ENCODE measurements around the gene KLHDC8A. TPM values are rescaled to one million over a fixed set of nuclear protein-coding genes. Genes with fewer than 3 reads are reported as not detected.

KLHDC8A gene
- total RNA-seq, 4 donors from 2014 or later, result 0.32 to 2.0 (median 1.2) TPM

DNA sequence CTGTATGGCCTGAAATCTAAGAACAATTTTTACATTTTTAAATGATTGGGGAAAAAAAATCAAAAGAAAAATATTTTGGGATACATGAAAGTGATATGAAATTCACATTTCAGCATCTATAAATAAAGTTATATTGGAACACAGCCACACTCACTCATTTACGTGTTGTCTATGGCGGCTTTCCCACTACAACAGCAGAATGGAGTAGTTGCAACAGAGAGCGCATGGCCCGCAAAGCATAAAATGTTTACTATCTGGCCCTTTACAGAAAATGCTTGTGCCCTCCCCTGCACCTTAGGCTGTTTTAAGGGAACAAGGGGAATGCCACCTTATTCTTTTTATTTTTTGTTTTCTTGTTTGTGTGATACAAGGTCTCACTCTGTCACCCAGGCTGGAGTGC, 3.5 kb downstream of the KLHDC8A start:
- Histone ChIP-seq H3K9me3 (no peaks in the 10 kb centered on the region), H3K4me3 (no peak overlapping the region), H3K36me3 (no peaks in the 10 kb centered on the region), H3K27ac (replicated peaks in 1 of 4) (no peak overlapping the region), H3K27me3 (peaks cover 0 to 43% (median 0%) of the 10 kb centered on the region in 4 donors), H3K4me1 (peaks cover 0 to 13% (median 11%) of the 10 kb centered on the region in 4 donors)
- no peak for TF ChIP-seq POLR2A (IDR thresholded peaks at IDR 0.05; ENCODE audit: low read depth)
- no peak for TF ChIP-seq POLR2AphosphoS5 (IDR thresholded peaks at IDR 0.05)
- TF ChIP-seq, protein P1, sequence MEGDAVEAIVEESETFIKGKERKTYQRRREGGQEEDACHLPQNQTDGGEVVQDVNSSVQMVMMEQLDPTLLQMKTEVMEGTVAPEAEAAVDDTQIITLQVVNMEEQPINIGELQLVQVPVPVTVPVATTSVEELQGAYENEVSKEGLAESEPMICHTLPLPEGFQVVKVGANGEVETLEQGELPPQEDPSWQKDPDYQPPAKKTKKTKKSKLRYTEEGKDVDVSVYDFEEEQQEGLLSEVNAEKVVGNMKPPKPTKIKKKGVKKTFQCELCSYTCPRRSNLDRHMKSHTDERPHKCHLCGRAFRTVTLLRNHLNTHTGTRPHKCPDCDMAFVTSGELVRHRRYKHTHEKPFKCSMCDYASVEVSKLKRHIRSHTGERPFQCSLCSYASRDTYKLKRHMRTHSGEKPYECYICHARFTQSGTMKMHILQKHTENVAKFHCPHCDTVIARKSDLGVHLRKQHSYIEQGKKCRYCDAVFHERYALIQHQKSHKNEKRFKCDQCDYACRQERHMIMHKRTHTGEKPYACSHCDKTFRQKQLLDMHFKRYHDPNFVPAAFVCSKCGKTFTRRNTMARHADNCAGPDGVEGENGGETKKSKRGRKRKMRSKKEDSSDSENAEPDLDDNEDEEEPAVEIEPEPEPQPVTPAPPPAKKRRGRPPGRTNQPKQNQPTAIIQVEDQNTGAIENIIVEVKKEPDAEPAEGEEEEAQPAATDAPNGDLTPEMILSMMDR (IDR thresholded peaks at IDR 0.05), result no peak
- no peak for TF ChIP-seq EP300 (IDR thresholded peaks at IDR 0.05)
- 84% methylated on average over 4 of the region's 4 CpGs for WGBS
- no peak for DNase-seq (ENCODE audit: extremely low spot score)
- intact Hi-C loops (cut with DNase I), result loop anchor here (5.0 kb wide), 2 partner anchors 134 to 169 kb away; no protein-coding TSS in a partner anchor

DNA sequence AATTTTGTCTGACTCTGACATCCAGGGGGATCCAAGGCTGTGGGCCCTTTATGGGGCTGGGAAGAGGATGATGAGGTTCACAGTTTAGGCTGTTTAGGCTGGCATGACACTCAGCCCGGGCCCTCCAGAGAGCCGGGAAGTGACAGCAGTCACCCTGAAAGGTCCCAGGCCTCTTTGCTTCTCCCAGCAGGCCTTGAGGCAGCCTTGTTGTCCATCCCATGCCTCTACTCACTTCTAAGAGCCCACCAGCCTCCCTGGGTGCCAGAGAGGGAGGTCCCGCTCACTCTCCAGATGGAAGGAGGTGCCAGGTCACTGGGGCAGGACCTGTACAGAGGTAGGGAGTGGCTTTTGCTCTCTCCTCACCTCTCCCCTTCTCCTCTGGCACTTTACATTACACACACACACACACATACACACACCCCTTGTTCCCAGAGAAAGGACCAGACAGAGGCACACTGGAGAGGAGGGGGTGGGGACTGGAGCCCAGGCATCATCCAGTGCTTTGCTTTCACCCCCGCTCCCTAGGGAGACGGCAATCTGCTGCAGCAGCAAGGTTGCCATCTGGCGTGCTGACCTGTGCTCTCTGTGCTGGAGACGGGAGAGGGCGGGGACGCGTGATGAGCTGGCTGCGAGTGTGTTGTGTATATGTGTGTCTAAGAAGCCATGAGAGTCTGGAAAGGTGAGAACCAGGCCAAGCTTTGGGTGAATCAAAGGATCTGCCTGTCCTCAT, 4.6 kb downstream of the KLHDC8A start:
- DNase-seq (ENCODE audit: extremely low spot score), result no peak

DNA sequence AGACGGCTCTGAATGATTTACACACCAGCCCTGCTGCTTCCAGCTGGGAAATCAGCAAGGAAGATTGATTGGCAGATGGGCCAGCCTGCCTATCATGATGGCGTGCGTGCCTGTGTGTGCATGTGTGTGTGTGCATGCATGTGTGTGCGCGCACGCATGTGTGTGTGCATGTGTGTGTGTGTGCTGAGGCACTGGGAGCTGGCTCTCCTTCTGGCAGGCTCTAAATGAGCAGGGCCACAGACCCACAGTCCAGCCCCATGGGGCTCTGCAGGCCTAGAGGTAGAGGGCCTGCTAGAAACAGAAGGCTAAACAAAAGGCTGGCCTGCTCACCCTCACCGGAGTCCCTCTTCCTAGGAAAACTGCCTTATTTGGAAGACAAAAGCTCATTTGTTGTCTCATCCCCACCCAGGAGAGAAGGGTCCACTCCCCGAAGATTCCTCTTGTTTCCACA, 6.0 kb downstream of the KLHDC8A start:
- intact Hi-C loops (cut with DNase I), result loop anchor here (5.0 kb wide), 2 partner anchors 137 to 172 kb away; no protein-coding TSS in a partner anchor
- Histone ChIP-seq H3K4me3 (no peak overlapping the region), H3K4me1 (peaks cover 0 to 2% (median 0%) of the 10 kb centered on the region in 4 donors), H3K27me3 (peaks cover 0 to 49% (median 4%) of the 10 kb centered on the region in 4 donors), H3K9me3 (no peaks in the 10 kb centered on the region), H3K27ac (replicated peaks in 1 of 4) (no peak overlapping the region), H3K36me3 (no peaks in the 10 kb centered on the region)
- DNase-seq (ENCODE audit: extremely low spot score), result no peak
- WGBS, result 64% methylated on average over 8 of the region's 8 CpGs
- TF ChIP-seq POLR2A (IDR thresholded peaks at IDR 0.05; ENCODE audit: low read depth) (no peak), POLR2AphosphoS5 (IDR thresholded peaks at IDR 0.05) (no peak), EP300 (IDR thresholded peaks at IDR 0.05) (no peak)
- TF ChIP-seq, protein P1 (IDR thresholded peaks at IDR 0.05), result no peak

More for the DNA sequence above, 4.6 kb downstream of the KLHDC8A start:
- Histone ChIP-seq H3K4me1 (peaks cover 0 to 11% (median 10%) of the 10 kb centered on the region in 4 donors), H3K27ac (replicated peaks in 1 of 4) (no peak overlapping the region), H3K27me3 (peaks cover 0 to 49% (median 0%) of the 10 kb centered on the region in 4 donors), H3K4me3 (no peak overlapping the region), H3K9me3 (no peaks in the 10 kb centered on the region), H3K36me3 (no peaks in the 10 kb centered on the region)
- TF ChIP-seq POLR2AphosphoS5 (IDR thresholded peaks at IDR 0.05) (no peak), EP300 (IDR thresholded peaks at IDR 0.05) (no peak), POLR2A (IDR thresholded peaks at IDR 0.05; ENCODE audit: low read depth) (no peak)
- TF ChIP-seq, protein P1 (IDR thresholded peaks at IDR 0.05), result no peak
- 75% methylated on average over 11 of the region's 11 CpGs for WGBS
- intact Hi-C loops (cut with DNase I), result loop anchor here (5.0 kb wide), 2 partner anchors 135 to 170 kb away; no protein-coding TSS in a partner anchor

DNA sequence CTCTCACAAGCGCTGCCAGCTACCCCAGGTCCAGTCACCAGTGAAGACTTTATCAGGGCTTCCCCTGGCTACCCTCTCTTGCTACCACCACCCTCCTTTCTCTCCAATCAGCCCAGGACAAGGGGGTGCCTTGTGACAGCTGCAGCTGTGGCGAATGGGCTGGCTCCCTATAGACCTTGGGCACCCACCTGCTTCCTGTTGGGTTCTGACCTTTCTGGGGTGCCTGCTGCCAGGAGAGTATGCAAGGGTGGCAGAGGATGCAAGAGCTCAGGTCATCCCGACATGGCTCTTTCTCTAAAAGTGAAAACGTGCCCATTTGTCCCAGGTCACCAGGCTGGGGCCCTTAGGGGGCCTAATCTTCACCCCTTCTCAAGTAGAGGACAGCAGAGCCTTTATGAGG, 6.6 kb downstream of the KLHDC8A start:
- DNase-seq (ENCODE audit: extremely low spot score), result no peak
- H3K27me3 ChIP-seq, result peaks cover 0 to 54% (median 4%) of the 10 kb centered on the region in 4 donors
- intact Hi-C loops (cut with DNase I), result loop anchor here (5.0 kb wide), 2 partner anchors 137 to 172 kb away; no protein-coding TSS in a partner anchor
- no peak overlapping the region for H3K4me3 ChIP-seq
- TF ChIP-seq, protein P1 (IDR thresholded peaks at IDR 0.05), result no peak
- no peak for TF ChIP-seq EP300 (IDR thresholded peaks at IDR 0.05)
- no peak for TF ChIP-seq POLR2A (IDR thresholded peaks at IDR 0.05; ENCODE audit: low read depth)
- TF ChIP-seq POLR2AphosphoS5 (IDR thresholded peaks at IDR 0.05), result no peak
- no peak overlapping the region for H3K27ac ChIP-seq (replicated peaks in 1 of 4)
- H3K36me3 ChIP-seq, result no peaks in the 10 kb centered on the region
- no peaks in the 10 kb centered on the region for H3K9me3 ChIP-seq
- H3K4me1 ChIP-seq, result peaks cover 0 to 2% (median 0%) of the 10 kb centered on the region in 4 donors
- WGBS, result 71% methylated on average over 4 of the region's 4 CpGs
